ENCODE data around the gene COL26A1. TPM values are rescaled to one million over a fixed set of nuclear protein-coding genes. Genes with fewer than 3 reads are reported as not detected.
A peak's percentile ranks its signal among the peaks of the same experiment; 100 is the strongest.

Gene COL26A1
- total RNA-seq, 3 donors from 2014 or later (not counting 1 experiment from before 2014, with no cell fraction given), result 0.16 TPM; not detected in 2

- H3K4me3 Mint-ChIP-seq, result no peak overlapping the region
- peaks cover 0 to 2% of the 10 kb centered on the region in 2 donors for H3K9me3 Mint-ChIP-seq
- no peak for TF ChIP-seq CTCF (IDR thresholded peaks at IDR 0.05)
- peaks cover 3% of the 10 kb centered on the region for H3K27me3 ChIP-seq (ENCODE audit: control insufficient read depth, insufficient read depth, low read length)
- no peak overlapping the region for H3K27ac ChIP-seq (ENCODE audit: low read length)
- no peak overlapping the region for H3K4me3 ChIP-seq (ENCODE audit: low read length)
- no peaks in the 10 kb centered on the region for H3K4me1 ChIP-seq (ENCODE audit: control insufficient read depth, insufficient read depth, low read length)
- intact Hi-C loops (cut with micrococcal nuclease), result no loop called here
- H3K9me3 ChIP-seq (ENCODE audit: control insufficient read depth, insufficient read depth, low read length), result peaks cover 9% of the 10 kb centered on the region
- H3K27me3 Mint-ChIP-seq (ENCODE audit: low read depth in 2 of 2), result peaks cover 0 to 26% of the 10 kb centered on the region in 2 donors
- no peak for DNase-seq
- H3K36me3 Mint-ChIP-seq, result no peaks in the 10 kb centered on the region
- 85% methylated on average over 16 of the region's 16 CpGs for WGBS (ENCODE audit: insufficient coverage)
- no peak for ATAC-seq
- no peaks in the 10 kb centered on the region for H3K4me1 Mint-ChIP-seq
- H3K36me3 ChIP-seq (ENCODE audit: control insufficient read depth, insufficient read depth, low read length), result no peaks in the 10 kb centered on the region
- no peak overlapping the region for H3K27ac Mint-ChIP-seq
Measured at GRCh38 chr7:101405474-101406067, 42.9 kb downstream of the COL26A1 start.

- intact Hi-C loops (cut with micrococcal nuclease), result loop anchor here (5.0 kb wide), 1 partner anchor 44 kb away; no protein-coding TSS in a partner anchor
- Mint-ChIP-seq H3K27me3 (ENCODE audit: low read depth in 2 of 2) (peaks cover 0 to 14% of the 10 kb centered on the region in 2 donors), H3K36me3 (no peaks in the 10 kb centered on the region), H3K4me3 (no peak overlapping the region), H3K27ac (peak overlapping the region in 1 of 2 donors; percentile 14), H3K4me1 (peaks cover 9 to 10% of the 10 kb centered on the region in 2 donors), H3K9me3 (peaks cover 0 to 2% of the 10 kb centered on the region in 2 donors)
- Histone ChIP-seq H3K9me3 (ENCODE audit: control insufficient read depth, insufficient read depth, low read length) (peaks cover 9% of the 10 kb centered on the region), H3K36me3 (ENCODE audit: control insufficient read depth, insufficient read depth, low read length) (no peaks in the 10 kb centered on the region), H3K27ac (ENCODE audit: low read length) (no peak overlapping the region), H3K4me3 (ENCODE audit: low read length) (no peak overlapping the region), H3K4me1 (ENCODE audit: control insufficient read depth, insufficient read depth, low read length) (peaks cover 11% of the 10 kb centered on the region), H3K27me3 (ENCODE audit: control insufficient read depth, insufficient read depth, low read length) (no peaks in the 10 kb centered on the region)
- TF ChIP-seq CTCF (IDR thresholded peaks at IDR 0.05), result peak; percentile 82
- ATAC-seq (peak; percentile 64 to 87 (median 70)), DNase-seq (peak; percentile 35 to 65)
- WGBS (ENCODE audit: insufficient coverage), result 30% methylated on average over 16 of the region's 16 CpGs
Measured at GRCh38 chr7:101410743-101411507, 48.2 kb downstream of the COL26A1 start.

GRCh38 chr7:101411508-101411874 is 48.8 kb downstream of the COL26A1 start:
- DNase-seq, result no peak
- Histone ChIP-seq H3K36me3 (ENCODE audit: control insufficient read depth, insufficient read depth, low read length) (no peaks in the 10 kb centered on the region), H3K4me1 (ENCODE audit: control insufficient read depth, insufficient read depth, low read length) (peaks cover 11% of the 10 kb centered on the region), H3K27me3 (ENCODE audit: control insufficient read depth, insufficient read depth, low read length) (no peaks in the 10 kb centered on the region), H3K9me3 (ENCODE audit: control insufficient read depth, insufficient read depth, low read length) (peaks cover 9% of the 10 kb centered on the region), H3K27ac (ENCODE audit: low read length) (no peak overlapping the region), H3K4me3 (ENCODE audit: low read length) (no peak overlapping the region)
- H3K36me3 Mint-ChIP-seq, result no peaks in the 10 kb centered on the region
- TF ChIP-seq CTCF (IDR thresholded peaks at IDR 0.05), result peak; percentile 35
- peaks cover 9 to 10% of the 10 kb centered on the region in 2 donors for H3K4me1 Mint-ChIP-seq
- peaks cover 0 to 2% of the 10 kb centered on the region in 2 donors for H3K9me3 Mint-ChIP-seq
- intact Hi-C loops (cut with micrococcal nuclease), result loop anchor here (5.0 kb wide), 1 partner anchor 44 kb away; no protein-coding TSS in a partner anchor
- H3K27ac Mint-ChIP-seq, result peak overlapping the region in 1 of 2 donors; percentile 14
- ATAC-seq, result peak; percentile 46 to 58 (median 47)
- WGBS (ENCODE audit: insufficient coverage), result 15% methylated on average over 4 of the region's 4 CpGs
- peaks cover 0 to 13% of the 10 kb centered on the region in 2 donors for H3K27me3 Mint-ChIP-seq (ENCODE audit: low read depth in 2 of 2)
- peak overlapping the region; percentile 8 for H3K4me3 Mint-ChIP-seq
